NCI-H1417 (cell line): ENCODE results near the gene RHBDD3.

Source experiments
- DNase-seq, 3 experiments: peaks; one replicate each; lab custom pipeline; 2025; lab: John Stamatoyannopoulos, UW

The RHBDD3 gene

GRCh38 chr22:29269731-29270474 is 2.1 kb upstream of the RHBDD3 start:
- DNase-seq: peak in 1 of 3 experiments; percentile 8

DNA sequence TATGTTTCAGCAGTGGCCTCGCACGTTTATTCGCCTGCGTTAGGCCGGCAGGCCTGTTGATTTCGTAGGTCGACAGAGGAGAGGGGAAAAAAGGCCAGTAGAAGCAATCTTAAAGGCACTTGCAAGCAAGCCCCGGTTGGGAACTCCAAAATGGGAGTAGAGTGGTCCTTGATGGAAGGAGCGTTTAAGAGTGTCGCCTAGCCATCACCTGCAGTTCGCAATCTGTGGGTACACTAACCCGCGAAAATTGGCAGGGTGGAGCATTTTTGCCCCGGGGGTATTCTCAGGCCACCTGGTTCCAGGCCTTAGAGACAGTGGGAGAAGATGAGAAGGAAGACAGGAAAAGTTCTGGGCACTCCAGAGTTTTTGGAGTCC is 1.4 kb upstream of the RHBDD3 start:
- peak in 2 of 3 experiments; percentile 22 to 52 for DNase-seq

DNA sequence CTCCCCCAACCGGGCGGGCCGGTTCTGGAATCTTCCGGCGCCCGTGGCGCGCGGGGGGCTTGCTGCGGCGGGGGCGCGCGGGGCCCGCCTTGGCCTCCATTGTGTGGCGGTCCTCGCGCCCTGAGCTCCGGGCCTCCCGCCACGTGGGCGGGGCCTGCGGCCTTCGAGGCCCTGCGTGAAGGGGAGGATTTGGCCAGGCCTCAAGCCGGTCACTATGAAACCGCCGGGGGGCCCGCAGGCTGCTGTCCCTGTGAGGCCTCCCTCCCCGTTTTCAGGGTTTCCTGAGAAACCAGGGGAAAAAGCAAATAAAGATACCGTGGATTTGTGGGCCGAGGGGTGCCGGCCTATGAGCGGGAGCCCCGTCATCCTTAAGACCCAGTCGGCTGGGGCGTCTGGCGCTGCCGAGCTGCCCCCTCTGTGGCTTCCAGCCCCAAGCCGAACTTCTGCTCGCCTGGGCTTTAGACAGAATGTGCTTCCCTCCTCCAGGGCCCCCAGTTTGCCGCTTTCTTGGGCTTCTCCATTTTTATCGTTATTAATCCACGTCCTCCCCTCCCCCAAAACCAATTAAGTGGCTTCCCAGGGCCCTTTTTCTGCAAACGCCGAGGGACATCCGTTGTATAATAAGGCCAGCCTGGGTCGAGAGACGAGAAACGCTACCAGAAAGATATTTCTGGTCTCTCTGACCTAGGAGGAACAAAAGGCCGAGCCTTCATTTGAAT is 889 bp upstream of the RHBDD3 start:
- DNase-seq: peak; percentile 7 to 80 (median 77)

GRCh38 chr22:29267462-29267857 is 321 bp downstream of the RHBDD3 start:
- DNase-seq: peak in 1 of 3 experiments; percentile 45

GRCh38 chr22:29266564-29267461 is 968 bp downstream of the RHBDD3 start:
- peak in 1 of 3 experiments; percentile 45 for DNase-seq

DNA sequence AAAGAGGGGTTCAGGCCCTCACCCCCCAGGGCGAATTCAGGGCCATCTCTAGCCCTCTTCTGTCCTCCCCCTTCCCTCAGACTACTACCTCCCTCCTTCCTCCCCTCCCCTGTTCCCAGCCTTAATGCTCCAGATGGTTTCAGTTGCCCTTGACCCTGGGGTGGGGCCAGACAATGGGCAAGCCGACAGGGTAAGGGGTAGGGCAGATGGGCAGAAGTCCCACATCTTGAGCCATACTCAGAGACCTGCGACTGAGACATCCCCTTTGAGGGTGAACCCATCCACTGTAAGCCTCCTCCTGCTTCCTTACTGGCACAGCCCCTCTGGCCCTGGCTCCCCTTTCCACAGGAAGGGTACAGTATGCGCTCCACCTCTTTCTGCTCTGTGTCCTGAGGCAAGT is 1.9 kb downstream of the RHBDD3 start:
- no peak for DNase-seq

DNA sequence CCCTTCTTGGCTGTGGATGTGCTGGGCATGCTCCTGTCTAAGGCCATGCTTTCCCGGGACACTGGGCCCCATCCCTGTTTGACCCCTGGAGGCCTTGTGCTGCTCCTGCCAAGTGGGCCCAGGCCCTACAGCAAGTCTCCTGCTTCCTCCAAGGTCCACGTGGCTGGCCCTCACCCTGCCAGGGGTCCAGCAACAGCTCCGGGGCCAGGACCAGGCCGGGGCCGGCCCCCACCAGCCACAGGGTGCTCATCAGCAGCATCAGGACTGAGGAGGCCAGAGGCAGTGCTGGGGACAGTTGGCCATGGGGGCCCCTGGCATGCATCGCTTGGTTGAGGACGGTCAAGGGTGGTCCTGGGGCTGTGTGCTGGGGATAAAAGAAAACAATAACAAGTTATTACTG is 2.5 kb downstream of the RHBDD3 start:
- no peak for DNase-seq

GRCh38 chr22:29263791-29264276 is 3.9 kb downstream of the RHBDD3 start:
- DNase-seq: no peak

- DNase-seq: no peak
Observed at GRCh38 chr22:29260601-29261315, 7.0 kb downstream of the RHBDD3 start.

DNA sequence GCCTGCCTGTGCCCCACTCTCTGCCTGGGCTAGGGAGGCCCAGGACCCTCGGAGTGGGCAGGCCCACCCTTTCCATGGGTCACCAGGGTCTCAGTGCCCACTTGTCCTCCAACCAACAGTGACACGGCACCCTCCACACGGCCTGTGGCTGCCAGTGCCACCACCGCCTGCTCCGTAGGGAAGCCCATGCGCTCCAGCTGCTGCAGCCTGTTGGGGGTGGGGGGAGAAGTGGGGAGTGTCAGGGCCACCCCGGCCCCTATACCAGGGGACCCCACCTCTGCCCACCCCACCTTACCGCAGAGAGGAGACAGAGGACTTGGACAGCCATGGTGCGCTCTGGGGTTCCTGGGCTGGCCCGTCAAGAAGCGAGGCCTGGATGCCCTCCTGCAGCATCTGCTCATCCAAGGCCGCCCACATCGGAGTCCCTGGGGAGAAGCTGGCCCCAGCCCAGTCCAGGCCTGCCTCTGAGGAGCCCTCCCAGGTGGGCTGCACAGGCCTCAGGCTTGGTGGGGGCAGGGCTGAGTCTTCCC is 7.7 kb downstream of the RHBDD3 start:
- DNase-seq: no peak

DNA sequence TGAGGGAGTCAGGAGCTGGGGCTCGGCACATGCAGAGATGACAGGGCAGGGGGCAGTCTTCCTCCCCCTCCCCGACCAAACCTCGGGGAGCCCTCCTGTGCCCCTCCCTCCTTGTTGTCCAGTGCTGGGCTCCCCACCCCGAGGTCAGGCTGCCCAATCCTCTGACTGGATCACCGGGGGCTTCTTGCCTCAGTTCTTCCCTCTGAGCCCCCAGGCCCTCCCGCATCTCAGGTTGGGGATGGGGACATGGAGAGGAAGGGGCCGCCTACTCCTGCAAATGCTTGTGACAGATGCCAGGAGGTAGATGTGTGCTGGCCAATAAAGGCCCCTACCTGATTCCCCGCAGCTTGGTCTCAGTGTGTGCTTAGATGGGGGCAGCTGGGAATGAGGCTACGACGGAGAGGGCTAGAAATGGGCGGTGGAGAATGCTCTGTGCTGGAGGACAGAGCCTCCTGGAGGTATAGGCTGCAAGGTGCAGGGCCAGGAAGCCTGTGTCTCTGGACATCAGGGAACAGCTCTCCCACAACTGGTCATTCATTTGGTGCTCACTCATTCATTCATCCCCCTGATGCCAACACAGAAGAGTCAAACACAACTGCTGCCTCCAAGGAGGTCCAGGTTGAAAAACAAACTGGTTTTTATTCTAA is 8.4 kb downstream of the RHBDD3 start:
- DNase-seq: no peak

DNA sequence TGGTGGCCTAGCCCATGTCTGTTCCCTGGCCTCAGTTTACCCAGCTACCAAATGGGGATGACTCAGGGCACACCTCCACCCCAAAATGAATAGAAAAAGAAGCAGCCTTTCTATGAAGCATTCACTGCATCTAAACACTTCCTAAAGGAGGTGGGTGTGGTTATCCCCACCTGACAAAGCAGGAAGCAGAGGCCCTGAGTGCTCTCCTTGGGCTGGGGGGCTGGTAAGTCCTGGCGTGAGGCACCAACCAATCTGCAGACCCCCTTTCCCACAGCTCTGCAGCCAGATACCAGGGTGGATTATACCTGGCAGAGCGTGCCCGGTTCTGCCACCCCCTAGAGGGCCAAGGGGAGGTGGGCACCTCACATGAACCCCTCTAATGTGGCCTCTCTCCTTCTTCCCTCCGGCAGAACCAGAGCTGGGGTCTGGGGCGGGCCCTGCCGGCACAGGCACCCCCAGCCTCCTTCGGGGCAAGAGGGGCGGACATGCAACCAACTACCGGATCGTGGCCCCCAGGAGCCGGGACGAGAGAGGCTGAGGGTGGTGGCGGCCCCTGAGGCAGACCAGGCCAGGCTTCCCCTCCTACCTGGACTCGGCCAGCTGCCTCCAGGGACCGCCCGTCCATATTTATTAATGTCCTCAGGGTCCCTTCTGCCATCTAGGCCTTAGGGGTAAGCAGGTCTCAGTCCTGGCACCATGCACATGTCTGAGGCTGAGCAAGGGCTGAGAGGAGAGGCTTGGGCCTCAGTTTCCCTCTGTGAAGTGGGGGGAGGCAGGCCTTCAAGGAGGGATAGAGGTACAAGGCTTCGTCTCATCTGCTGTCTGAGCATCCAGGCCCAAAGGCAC is 9.2 kb downstream of the RHBDD3 start:
- DNase-seq: no peak

DNA sequence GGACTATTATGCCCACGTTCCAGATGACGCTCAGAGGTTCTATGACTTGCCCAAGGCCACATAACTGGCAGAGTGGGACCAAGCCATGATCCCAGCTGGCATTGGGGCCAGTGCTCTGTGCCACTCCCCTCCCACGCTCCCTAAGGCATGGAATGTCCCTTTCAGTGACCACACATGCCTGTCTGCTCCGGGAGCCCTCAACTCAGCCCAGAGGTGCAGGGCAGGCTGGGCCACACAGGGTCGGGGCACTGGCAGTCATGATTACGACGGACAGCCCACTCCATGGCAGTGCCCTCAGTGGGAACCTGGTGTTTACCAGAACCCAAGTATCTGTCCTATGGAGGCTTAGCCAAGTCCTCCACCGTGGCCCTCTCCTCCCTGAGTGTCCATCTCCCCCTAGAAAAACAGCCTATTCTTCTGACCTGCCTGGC is 10.0 kb downstream of the RHBDD3 start:
- DNase-seq: no peak

- no peak for DNase-seq
Observed at GRCh38 chr22:29256606-29257325, 11.0 kb downstream of the RHBDD3 start.

DNA sequence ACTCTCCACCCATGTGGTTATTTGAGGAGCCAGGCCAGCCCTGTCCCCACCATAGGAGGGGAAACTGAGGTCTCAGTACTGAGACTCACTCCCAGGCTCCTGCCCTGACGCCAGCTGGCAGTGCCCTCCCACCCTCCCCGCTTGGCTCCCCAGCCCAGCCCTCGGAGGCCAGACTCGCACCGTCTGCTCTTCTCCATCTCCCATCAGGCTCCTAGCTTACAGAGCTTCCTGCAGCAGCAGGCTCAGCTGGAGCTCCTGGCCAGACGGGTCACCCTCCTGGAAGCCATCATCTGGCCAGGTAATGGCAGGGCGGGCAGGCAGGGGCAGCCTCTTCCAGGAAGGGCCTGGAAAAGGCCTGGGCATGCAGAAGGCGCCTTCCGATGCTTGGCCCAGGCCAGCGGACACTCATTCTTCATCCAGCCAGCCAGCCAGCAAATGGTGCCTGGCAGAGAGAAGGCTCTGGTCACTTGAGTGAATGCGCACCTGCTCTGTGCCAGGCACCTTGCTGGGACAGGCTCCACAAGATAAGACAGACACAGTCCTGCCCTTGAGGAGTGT is 12.6 kb downstream of the RHBDD3 start:
- no peak for DNase-seq

DNA sequence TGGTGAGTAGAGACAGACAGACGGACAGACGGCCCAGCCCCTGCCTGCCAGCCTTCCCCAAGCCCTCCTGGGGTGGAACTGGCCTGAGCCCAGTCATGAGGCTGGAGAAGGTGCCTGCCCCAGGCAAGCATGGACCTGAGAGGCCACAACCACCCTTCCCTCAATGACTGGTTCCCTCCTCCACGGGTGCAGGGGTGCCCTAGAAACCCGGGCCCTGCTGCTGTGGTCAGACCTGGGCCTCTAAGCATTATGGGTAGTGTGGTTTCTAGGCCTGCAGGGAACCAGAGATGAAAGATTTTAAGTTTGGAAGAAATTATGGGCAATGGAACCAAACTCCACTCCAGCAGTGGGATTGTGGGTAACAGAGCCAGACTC is 13.5 kb downstream of the RHBDD3 start:
- no peak for DNase-seq

- no peak for DNase-seq
Observed at GRCh38 chr22:29253561-29254285, 14.1 kb downstream of the RHBDD3 start.
